ENCODE results near the gene NPDC1. TPM values are rescaled to one million over a fixed set of nuclear protein-coding genes. Genes with fewer than 3 reads are reported as not detected.

NPDC1 gene
- total and polyA plus RNA-seq, 7 donors = 21.4 to 118 (median 60.7) TPM

- Histone ChIP-seq H3K9me3 (no peaks in the 10 kb centered on the region), H3K4me1 (no peaks in the 10 kb centered on the region), H3K27ac (no peak overlapping the region), H3K36me3 (peaks cover 0 to 71% (median 22%) of the 10 kb centered on the region in 4 donors), H3K27me3 (no peaks in the 10 kb centered on the region), H3K4me3 (no peak overlapping the region)
- no peak for TF ChIP-seq CTCF (IDR thresholded peaks at IDR 0.05)
- no peak for TF ChIP-seq POLR2A (IDR thresholded peaks at IDR 0.05)
- no peak for TF ChIP-seq EP300 (IDR thresholded peaks at IDR 0.05)
- TF ChIP-seq POLR2AphosphoS5 (IDR thresholded peaks at IDR 0.05) = no peak
- intact Hi-C loops (cut with DNase I) = no loop called here
- no peak for DNase-seq
- 97% methylated on average over 36 of the region's 36 CpGs for WGBS, 2 donors
These were observed 31.0 kb downstream of the NPDC1 start for GRCh38 chr9:137014776-137015539.

- Histone ChIP-seq H3K27me3 (no peaks in the 10 kb centered on the region), H3K4me3 (no peak overlapping the region), H3K9me3 (no peaks in the 10 kb centered on the region), H3K36me3 (peaks cover 0 to 79% (median 23%) of the 10 kb centered on the region in 4 donors), H3K27ac (no peak overlapping the region), H3K4me1 (no peaks in the 10 kb centered on the region)
- TF ChIP-seq POLR2A (IDR thresholded peaks at IDR 0.05) (no peak), POLR2AphosphoS5 (IDR thresholded peaks at IDR 0.05) (no peak), EP300 (IDR thresholded peaks at IDR 0.05) (no peak), CTCF (IDR thresholded peaks at IDR 0.05) (no peak)
- DNase-seq = no peak
- intact Hi-C loops (cut with DNase I) = no loop called here
- WGBS, 2 donors = 90 to 92% methylated on average over 23 of the region's 23 CpGs
These were observed 31.8 kb downstream of the NPDC1 start for GRCh38 chr9:137014166-137014565.

- TF ChIP-seq EP300 (IDR thresholded peaks at IDR 0.05) = no peak
- TF ChIP-seq POLR2AphosphoS5 (IDR thresholded peaks at IDR 0.05) = no peak
- TF ChIP-seq CTCF (IDR thresholded peaks at IDR 0.05) = no peak
- TF ChIP-seq POLR2A (IDR thresholded peaks at IDR 0.05) = no peak
- no peak overlapping the region for H3K4me3 ChIP-seq
- H3K4me1 ChIP-seq = no peaks in the 10 kb centered on the region
- WGBS, 2 donors = 97 to 98% methylated on average over 20 of the region's 20 CpGs
- intact Hi-C loops (cut with DNase I) = no loop called here
- peaks cover 0 to 79% (median 23%) of the 10 kb centered on the region in 4 donors for H3K36me3 ChIP-seq
- no peaks in the 10 kb centered on the region for H3K9me3 ChIP-seq
- no peak for DNase-seq
- H3K27ac ChIP-seq = no peak overlapping the region
- no peaks in the 10 kb centered on the region for H3K27me3 ChIP-seq
These were observed 32.4 kb downstream of the NPDC1 start for GRCh38 chr9:137013571-137013940.

GRCh38 chr9:137012694-137013570 is 33.0 kb downstream of the NPDC1 start:
- no peak overlapping the region for H3K27ac ChIP-seq
- TF ChIP-seq POLR2A (IDR thresholded peaks at IDR 0.05) (no peak), POLR2AphosphoS5 (IDR thresholded peaks at IDR 0.05) (no peak), EP300 (IDR thresholded peaks at IDR 0.05) (no peak), CTCF (IDR thresholded peaks at IDR 0.05) (no peak)
- H3K4me1 ChIP-seq = no peaks in the 10 kb centered on the region
- peaks cover 0 to 78% (median 23%) of the 10 kb centered on the region in 4 donors for H3K36me3 ChIP-seq
- intact Hi-C loops (cut with DNase I) = no loop called here
- H3K27me3 ChIP-seq = no peaks in the 10 kb centered on the region
- DNase-seq = no peak
- H3K9me3 ChIP-seq = no peaks in the 10 kb centered on the region
- WGBS, 2 donors = 91 to 94% methylated on average over 67 of the region's 67 CpGs
- H3K4me3 ChIP-seq = no peak overlapping the region

All from sigmoid colon (tissue), 7 donors.